Effector CD4-positive, alpha-beta T cell (primary cell): ENCODE data around the gene CACNA2D4.

ENCODE experiments used
- DNase-seq: peaks from one replicate; pipeline ENCODE4 v3.0.0-alpha.2; 2020

Gene CACNA2D4

GRCh38 chr12:1918884-1919236, 408 bp upstream of the CACNA2D4 start:
- no peak for DNase-seq

- no peak for DNase-seq
Measured at GRCh38 chr12:1917172-1918070, 1.0 kb downstream of the CACNA2D4 start.

DNA sequence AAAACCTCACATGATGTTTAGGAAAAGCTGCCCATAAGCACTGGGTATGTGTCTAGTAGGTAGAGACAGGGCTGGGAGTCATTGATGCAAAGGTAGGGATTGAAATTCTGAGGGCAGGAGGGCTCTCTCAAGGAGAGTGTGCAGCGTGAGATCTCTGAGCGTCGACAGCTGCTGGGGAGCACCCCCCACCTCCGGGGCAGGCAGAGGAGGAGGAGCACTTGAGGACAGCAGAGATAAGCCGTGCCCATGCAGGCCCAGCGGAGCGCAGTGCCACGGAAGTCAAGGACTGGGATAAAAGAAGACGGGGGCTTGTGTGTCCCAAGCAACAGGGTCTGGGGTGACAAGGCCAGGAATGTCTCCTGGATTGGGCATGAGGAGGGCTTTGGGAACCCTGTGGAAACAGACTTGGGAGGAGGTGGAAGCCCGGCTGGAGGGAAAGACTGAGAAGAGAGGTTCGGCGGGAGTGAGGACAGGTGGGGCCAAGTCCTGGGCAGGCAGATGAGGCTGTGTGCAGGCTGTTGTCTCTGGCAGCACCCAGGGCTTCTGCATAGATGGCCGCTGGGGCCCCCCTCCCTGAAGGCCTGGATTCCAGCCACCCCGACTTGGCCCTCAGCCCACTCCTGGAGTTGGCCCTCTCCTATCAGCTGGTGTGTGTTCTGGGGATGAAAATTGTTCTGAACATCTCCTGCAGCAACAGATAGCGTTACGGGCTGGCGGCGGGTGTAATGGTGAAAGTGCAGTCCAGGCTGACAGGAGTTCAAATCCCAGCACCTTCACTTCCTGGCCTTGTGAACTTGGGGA, 1.9 kb downstream of the CACNA2D4 start:
- DNase-seq, result no peak

- DNase-seq, result no peak
Measured at GRCh38 chr12:1915082-1915968, 3.1 kb downstream of the CACNA2D4 start.

DNA sequence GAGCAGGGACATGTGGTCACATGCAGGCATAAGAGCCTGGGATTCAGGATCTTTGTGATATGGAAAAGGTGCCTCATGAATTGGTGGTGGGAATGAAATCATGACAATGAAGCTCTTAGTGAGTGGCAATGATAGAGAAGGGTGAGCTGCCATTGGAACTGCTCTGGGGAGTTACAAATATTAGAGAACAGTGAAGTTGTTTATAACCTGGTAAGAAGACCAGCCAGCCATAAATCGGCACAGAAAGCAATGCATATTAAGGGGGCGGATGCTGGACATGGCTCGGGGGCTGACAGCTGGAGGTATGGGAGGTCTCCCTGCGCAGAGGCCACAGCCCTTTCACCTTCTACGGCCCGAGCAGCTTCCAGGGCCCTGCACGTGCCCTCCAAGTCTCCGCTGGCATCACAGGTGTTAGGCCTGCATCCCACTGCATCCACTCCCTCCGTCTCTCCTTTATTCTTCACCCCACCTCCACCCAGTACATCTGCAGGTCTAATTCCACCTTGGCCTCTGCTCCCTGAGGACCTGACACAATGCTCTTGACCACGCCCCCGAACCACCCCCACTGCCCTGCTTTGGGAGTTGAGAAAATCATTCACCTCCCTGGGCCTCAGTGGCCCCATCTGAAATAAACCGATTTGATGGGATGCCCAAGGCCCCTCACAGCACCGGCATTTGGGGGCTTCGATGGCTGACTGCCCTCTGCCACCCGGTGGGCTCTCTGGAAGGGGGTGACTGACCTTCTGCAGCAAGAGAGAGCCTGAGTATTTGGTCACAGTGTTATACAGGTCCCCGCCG, 4.1 kb downstream of the CACNA2D4 start:
- no peak for DNase-seq

DNA sequence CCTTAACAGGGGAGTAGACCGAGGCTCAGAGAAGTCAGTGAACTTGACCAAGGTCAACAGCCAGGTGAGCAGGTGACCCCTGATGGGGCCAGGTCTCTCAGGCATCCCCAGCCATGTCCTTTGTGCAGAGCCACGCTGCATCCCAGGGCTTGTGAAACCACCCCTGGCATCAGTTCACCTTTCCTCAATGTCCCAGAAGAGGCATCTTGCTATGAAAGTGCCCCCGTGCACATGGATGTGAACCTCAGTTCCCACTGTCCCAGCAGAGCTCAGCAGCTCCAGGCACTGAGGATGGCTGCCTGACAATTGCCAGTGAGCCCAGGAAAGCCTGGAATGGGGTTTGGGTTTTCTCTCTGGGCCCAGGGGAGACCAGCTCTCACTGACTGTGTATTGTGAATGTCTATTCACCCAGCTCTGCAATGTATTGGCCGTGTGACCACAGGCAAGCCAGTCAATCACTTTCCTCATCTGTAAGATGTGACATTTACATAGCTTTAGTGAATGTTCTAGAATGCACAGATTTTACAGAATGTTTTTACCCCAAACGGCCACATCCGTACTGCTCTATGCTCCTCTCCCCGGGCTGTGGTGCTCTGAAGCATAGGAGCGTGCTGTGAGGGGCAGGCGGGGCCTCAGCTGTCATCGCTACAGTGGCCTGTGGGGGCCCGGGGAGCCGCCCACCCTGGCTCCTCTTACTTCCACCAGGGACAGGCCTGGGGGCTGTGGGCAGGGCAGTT, 4.9 kb downstream of the CACNA2D4 start:
- DNase-seq, result no peak

DNA sequence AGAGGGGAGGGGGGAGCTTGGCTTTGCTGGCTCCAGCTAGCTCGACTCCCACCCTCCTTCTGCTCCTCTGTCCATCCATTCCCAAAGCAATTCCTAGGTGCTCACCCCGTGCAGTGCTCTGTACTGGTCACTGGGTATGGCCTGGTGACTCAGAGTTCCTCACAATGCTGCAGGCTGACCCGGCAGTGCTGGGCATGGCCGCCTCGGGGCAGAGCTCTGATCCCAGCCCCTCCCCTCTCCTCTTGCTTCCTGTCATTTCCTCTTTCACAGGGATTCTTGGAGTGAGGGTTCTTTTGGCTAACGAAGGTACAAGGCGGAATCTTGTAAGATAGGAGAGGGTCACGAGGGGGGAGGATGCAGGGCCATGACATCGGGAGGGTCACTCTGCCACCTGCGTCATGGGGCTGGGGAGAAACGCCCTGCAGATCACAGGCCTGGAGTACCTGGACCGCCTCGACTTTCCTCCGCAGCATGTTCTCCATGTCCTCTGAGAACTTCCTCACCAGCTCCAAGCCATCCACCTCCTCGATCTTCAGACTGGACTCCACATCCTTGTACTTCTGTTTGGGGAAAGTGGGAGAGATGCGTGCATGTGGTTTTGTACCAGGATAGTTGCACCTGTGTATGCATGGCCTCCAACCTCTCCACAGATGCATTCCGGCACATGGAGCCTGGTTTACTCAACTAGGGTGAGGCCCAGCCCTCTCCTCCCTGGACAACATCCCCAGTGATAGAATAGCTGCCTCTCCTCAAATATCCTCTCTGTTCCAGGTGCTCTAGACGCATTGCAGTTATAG, 5.7 kb downstream of the CACNA2D4 start:
- no peak for DNase-seq

- DNase-seq, result no peak
Measured at GRCh38 chr12:1911598-1912575, 6.6 kb downstream of the CACNA2D4 start.

- DNase-seq, result no peak
Measured at GRCh38 chr12:1910468-1910867, 8.0 kb downstream of the CACNA2D4 start.

DNA sequence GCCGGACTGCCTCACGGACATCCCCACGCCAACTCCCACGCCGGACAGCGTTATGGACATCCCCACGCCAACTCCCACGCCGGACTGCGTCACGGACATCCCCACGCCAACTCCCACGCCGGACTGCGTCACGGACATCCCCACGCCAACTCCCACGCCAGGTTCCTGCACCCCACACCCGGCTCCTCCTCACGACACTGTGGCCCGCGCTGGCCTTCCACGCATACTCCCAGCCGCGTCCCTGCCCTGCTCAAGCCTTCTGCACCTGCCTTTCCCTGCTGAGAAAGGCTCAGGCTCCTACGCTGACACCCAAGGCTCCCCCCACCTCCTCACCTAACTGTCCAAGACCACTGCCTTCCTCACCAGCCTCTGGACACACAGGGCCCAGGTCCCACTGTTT, 9.7 kb downstream of the CACNA2D4 start:
- DNase-seq, result no peak

DNA sequence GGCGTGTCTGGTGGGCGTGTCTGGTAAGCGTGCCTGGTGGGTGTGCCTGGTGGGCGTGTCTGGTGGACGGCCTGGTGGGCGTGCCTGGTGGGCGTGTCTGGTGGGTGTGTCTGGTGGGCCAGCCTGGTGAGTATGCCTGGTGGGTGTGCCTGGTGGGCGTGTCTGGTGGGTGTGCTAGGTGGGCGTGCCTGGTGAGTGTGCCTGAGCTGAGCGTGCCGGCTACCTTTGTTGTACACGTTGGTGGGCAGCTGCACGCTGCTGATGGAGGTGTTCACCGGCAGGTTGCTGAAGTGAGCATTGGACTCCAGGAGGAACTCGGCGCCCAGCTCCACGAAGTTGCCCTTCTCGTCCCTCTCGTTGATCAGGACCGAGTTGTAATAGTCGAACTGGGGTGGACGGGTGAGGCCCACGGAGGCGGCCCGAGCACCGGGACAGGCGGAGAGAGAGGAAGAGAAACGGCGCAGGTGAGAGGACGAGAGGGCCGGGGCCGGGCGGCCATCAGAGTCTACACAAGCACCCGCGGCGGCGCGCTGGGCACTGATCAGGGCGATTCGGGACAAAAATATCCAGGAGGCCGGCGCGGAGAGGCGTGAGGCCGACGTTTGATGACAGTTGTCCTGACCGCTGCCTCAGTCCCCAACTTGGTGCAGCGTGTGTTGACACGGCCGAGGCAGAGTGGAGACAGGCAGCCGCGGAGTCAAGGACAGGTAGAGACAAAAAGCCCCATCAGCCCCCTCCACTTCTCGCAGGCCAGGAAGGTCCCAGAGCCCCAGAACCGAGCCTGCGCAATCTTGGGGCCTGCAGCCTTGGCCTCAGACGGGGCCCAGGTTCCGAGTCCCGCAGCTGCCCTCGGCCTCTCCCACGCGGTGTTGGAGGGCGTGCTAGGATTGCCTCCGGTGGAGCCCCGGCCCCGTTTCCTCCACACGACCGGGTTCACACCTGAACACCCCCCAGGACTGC, 10.5 kb downstream of the CACNA2D4 start:
- DNase-seq, result no peak

- DNase-seq, result no peak
Measured at GRCh38 chr12:1906579-1906978, 11.9 kb downstream of the CACNA2D4 start.

DNA sequence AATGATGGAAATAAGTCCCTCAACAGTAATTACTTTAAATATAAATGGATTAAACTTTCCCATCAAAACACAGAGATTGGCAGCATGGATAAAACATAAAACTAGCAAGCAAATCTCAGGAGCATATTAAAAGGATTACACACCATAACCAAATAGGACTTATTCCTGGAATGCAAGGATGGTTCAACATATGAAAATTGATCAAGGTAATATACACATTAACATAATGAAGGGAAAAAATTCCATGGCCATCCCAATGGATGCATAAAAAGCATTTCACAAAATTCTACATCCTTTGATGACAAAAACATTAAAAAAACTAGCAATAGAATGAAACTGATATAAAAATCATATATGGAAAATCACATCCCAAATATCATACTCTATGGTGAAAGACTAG, 13.6 kb downstream of the CACNA2D4 start:
- DNase-seq, result no peak

GRCh38 chr12:1896964-1897363, 21.5 kb downstream of the CACNA2D4 start:
- no peak for DNase-seq

GRCh38 chr12:1890810-1891209, 27.6 kb downstream of the CACNA2D4 start:
- no peak for DNase-seq

GRCh38 chr12:1890119-1890703, 28.2 kb downstream of the CACNA2D4 start:
- no peak for DNase-seq

DNA sequence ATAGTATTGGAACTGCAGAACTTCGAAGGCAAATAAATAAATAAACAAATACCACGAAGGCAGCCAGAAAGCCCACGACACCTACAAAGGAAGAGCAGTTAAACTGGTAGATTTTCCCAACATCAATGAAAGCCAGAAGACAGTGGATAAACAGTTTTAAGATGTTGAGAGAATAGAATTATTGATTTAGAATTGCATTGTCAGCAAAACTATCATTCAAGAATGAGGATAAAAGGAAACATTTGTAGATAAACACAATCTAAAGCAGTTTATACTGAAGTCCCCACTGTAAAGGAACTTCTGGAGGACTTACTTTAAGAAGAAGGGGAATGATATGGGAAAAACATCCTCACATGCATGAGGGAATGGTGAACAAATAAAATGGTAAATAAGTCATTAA, 29.5 kb downstream of the CACNA2D4 start:
- no peak for DNase-seq
